Ishikawa (cell line): Measurements from ENCODE around the gene TPRG1.

ENCODE experiments used
- EGR1 ChIP-seq: IDR thresholded peaks from 2 replicates; pipeline ENCODE4 v1.6.1; 2012
- EP300 ChIP-seq: IDR thresholded peaks from 2 replicates; pipeline ENCODE4 v1.6.1; 2012; ENCODE audit warnings: borderline replicate concordance
- TEAD4 ChIP-seq: IDR thresholded peaks from 2 replicates; pipeline ENCODE4 v1.6.1; 2012

DNA sequence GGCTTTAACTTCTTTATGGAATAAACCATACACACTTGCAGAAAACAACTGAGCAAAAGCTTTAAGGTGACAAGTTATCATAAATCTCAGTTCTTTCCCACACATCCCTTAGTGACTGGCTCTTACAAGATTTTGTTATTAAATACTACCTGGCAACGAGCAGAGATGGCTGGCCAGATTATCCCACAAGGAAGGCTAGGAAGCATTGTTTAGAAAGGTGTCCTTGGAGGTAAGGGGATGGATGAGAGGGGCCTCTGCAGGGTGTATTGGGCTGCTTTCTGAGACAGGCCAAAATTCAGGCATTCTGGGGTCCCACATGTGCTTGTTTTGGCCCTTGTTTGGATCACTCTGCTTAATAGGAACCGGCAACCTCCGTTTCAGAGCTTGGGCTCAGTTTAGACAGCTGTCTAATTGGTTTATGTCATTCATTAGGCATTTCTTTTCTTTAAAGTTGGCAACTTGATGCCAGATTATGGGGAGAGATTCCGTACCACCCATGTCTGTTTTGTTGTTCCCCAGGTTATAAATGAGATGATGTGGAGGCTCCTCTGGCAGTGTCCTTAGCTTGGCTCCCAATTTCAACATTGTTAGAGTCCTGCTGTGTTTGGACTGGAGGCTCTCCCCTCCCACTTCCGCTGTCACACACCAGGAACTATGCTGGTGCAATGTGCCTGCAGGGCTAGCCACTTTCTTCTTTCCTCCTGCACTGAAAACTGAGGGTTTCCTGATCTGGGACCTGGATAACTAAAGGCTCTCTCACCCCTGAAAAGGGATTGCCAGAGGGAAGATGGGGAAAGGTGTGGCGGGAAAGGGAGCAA is 121.1 kb downstream of the TPRG1 start:
- TF ChIP-seq TEAD4 (peak; percentile 96), EP300 (peak; percentile 99), EGR1 (no peak)
